ENCODE data around the gene AP2B1. TPM values are rescaled to one million over a fixed set of nuclear protein-coding genes. Genes with fewer than 3 reads are reported as not detected.

Gene AP2B1
- polyA plus RNA-seq, 1 of the 3 experiments (the other 2 are of a cell fraction), result 97.8 TPM

DNA sequence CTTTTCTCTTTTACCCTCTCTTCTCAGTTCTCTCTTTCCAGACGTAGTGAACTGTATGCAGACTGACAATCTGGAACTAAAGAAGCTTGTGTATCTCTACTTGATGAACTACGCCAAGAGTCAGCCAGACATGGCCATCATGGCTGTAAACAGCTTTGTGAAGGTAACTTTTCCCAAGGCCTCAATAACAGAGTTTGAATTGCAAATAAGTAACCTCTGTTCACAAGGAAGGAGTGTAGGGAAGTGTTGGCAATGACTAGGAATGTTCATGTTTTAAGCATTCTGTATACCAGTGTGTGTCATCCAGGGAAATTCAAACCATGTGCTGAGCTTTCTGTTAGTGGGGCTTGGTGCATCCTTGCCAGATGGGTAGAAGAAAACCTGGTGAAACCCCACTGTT is 18.6 kb downstream of the AP2B1 start:
- H3K27me3 ChIP-seq (ENCODE audit: insufficient read depth), result no peaks in the 10 kb centered on the region
- no peaks in the 10 kb centered on the region for H4K20me1 ChIP-seq (ENCODE audit: insufficient read depth)
- ChIA-PET POLR2A (no interaction called here), CTCF (interaction anchor here (4.8 to 8.4 kb wide), 2 partner anchors 7 to 142 kb away, joined by 36 to 91 read pairs; no protein-coding TSS in a partner anchor)
- 95% methylated on average over 2 of the region's 2 CpGs for WGBS (ENCODE audit: low lambda C conversion rate)
- H3F3A ChIP-seq (replicated peaks; ENCODE audit: insufficient read depth), result peaks cover 5% of the 10 kb centered on the region
- no peak overlapping the region for H3K9ac ChIP-seq
- no peaks in the 10 kb centered on the region for H3K4me1 ChIP-seq (ENCODE audit: control insufficient read depth in 1 of 2, insufficient read depth in 2 of 2, low read depth in 1 of 2, low read length in 1 of 2)
- peaks cover 51 to 70% of the 10 kb centered on the region in 2 experiments for H3K36me3 ChIP-seq (replicated peaks in 1 of 2; ENCODE audit: control insufficient read depth in 1 of 2, insufficient read depth in 2 of 2, low read length in 1 of 2)
- no peaks in the 10 kb centered on the region for H3K9me3 ChIP-seq
- H3K79me2 ChIP-seq (ENCODE audit: insufficient read depth), result peaks cover 48% of the 10 kb centered on the region
- H3K4me3 ChIP-seq (ENCODE audit: low read depth in 2 of 2, low read length in 1 of 2), result no peak overlapping the region
- H3K4me2 ChIP-seq, result no peak overlapping the region
- H3K27ac ChIP-seq (ENCODE audit: low read depth in 2 of 2, low read length in 1 of 2), result peak overlapping the region in 1 of 2 experiments; percentile 34; a peak in 2 of 4 replicates
- TF ChIP-seq TCF12 (IDR thresholded peaks at IDR 0.05) (peak; percentile 37; the same call in 1 of the 2 replicates), YY1 (IDR thresholded peaks at IDR 0.05; ENCODE audit: low read depth) (no peak)
- DNase-seq, result no peak
- H2AFZ ChIP-seq (ENCODE audit: low read depth), result no peak overlapping the region
- H3K9me2 ChIP-seq, result no peaks in the 10 kb centered on the region

- 0 out of 2 replicates have a peak, but pooled peaks cover 6% of the 10 kb centered on the region for H4K20me1 ChIP-seq (ENCODE audit: insufficient read depth)
- no peak overlapping the region for H3K4me3 ChIP-seq (ENCODE audit: low read depth in 2 of 2, low read length in 1 of 2)
- H3K36me3 ChIP-seq (replicated peaks in 1 of 2; ENCODE audit: control insufficient read depth in 1 of 2, insufficient read depth in 2 of 2, low read length in 1 of 2), result peaks cover 51 to 64% of the 10 kb centered on the region in 2 experiments
- no peak overlapping the region for H3K4me2 ChIP-seq
- H3K9ac ChIP-seq, result no peak overlapping the region
- no peak overlapping the region for H3K27ac ChIP-seq (ENCODE audit: low read depth in 2 of 2, low read length in 1 of 2)
- H3K4me1 ChIP-seq (ENCODE audit: control insufficient read depth in 1 of 2, insufficient read depth in 2 of 2, low read depth in 1 of 2, low read length in 1 of 2), result no peaks in the 10 kb centered on the region
- CTCF ChIA-PET, result interaction anchor here (0.7 to 8.4 kb wide), 5 partner anchors 12 to 198 kb away, joined by 3 to 91 read pairs (median 3); no protein-coding TSS in a partner anchor
- H3K9me3 ChIP-seq, result no peaks in the 10 kb centered on the region
- POLR2A ChIA-PET, result interaction anchor here (0.9 kb wide), 1 partner anchor 29 kb away, joined by 3 read pairs; the partner anchor contains the start of gene PEX12
- 92% methylated on average over 3 of the region's 3 CpGs for WGBS (ENCODE audit: low lambda C conversion rate)
- no peak overlapping the region for H2AFZ ChIP-seq (ENCODE audit: low read depth)
- no peaks in the 10 kb centered on the region for H3K27me3 ChIP-seq (ENCODE audit: insufficient read depth)
- peaks cover 13% of the 10 kb centered on the region for H3F3A ChIP-seq (replicated peaks; ENCODE audit: insufficient read depth)
- no peak for DNase-seq
- H3K9me2 ChIP-seq, result no peaks in the 10 kb centered on the region
- H3K79me2 ChIP-seq (ENCODE audit: insufficient read depth), result peaks cover 32% of the 10 kb centered on the region
- TF ChIP-seq GATA2 (CRISPR knock-in tag; IDR thresholded peaks at IDR 0.05) (no peak), RCOR1 (IDR thresholded peaks at IDR 0.05; ENCODE audit: low read length) (no peak), JUND (IDR thresholded peaks at IDR 0.05) (no peak), NFIC (IDR thresholded peaks at IDR 0.05; ENCODE audit: borderline replicate concordance) (no peak)
- TF ChIP-seq, protein P1, sequence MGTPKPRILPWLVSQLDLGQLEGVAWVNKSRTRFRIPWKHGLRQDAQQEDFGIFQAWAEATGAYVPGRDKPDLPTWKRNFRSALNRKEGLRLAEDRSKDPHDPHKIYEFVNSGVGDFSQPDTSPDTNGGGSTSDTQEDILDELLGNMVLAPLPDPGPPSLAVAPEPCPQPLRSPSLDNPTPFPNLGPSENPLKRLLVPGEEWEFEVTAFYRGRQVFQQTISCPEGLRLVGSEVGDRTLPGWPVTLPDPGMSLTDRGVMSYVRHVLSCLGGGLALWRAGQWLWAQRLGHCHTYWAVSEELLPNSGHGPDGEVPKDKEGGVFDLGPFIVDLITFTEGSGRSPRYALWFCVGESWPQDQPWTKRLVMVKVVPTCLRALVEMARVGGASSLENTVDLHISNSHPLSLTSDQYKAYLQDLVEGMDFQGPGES (IDR thresholded peaks at IDR 0.05; ENCODE audit: low read depth, low read length), result no peak
Observed at GRCh38 chr17:35607239-35607847, 20.2 kb downstream of the AP2B1 start.

- Histone ChIP-seq H3K79me2 (ENCODE audit: insufficient read depth) (peaks cover 36% of the 10 kb centered on the region; the same call in 1 of the 2 replicates), H3K9ac (no peak overlapping the region), H3K27ac (ENCODE audit: low read depth in 2 of 2, low read length in 1 of 2) (no peak overlapping the region), H3K9me3 (no peaks in the 10 kb centered on the region), H4K20me1 (ENCODE audit: insufficient read depth) (peaks cover 17% of the 10 kb centered on the region), H3K4me2 (no peak overlapping the region), H3K27me3 (ENCODE audit: insufficient read depth) (no peaks in the 10 kb centered on the region), H3F3A (replicated peaks; ENCODE audit: insufficient read depth) (peaks cover 18% of the 10 kb centered on the region), H3K4me3 (ENCODE audit: low read depth in 2 of 2, low read length in 1 of 2) (no peak overlapping the region), H3K4me1 (ENCODE audit: control insufficient read depth in 1 of 2, insufficient read depth in 2 of 2, low read depth in 1 of 2, low read length in 1 of 2) (no peaks in the 10 kb centered on the region), H3K36me3 (replicated peaks in 1 of 2; ENCODE audit: control insufficient read depth in 1 of 2, insufficient read depth in 2 of 2, low read length in 1 of 2) (peaks cover 55 to 68% of the 10 kb centered on the region in 2 experiments), H2AFZ (ENCODE audit: low read depth) (no peak overlapping the region), H3K9me2 (no peaks in the 10 kb centered on the region)
- no peak for DNase-seq
- WGBS (ENCODE audit: low lambda C conversion rate), result 97% methylated on average over 4 of the region's 4 CpGs
- ChIA-PET CTCF (interaction anchor here (8.4 kb wide), 1 partner anchor 138 kb away, joined by 91 read pairs; no protein-coding TSS in a partner anchor), POLR2A (interaction anchor here (0.7 kb wide), 1 partner anchor 17 kb away, joined by 4 read pairs; no protein-coding TSS in a partner anchor)
- TF ChIP-seq, protein P1 (IDR thresholded peaks at IDR 0.05; ENCODE audit: low read depth, low read length), result no peak
- TF ChIP-seq USF2 (IDR thresholded peaks at IDR 0.05; ENCODE audit: borderline replicate concordance, low read depth, low read length), result no peak
- no peak for TF ChIP-seq EZH2phosphoT487 (IDR thresholded peaks at IDR 0.05; ENCODE audit: borderline replicate concordance, low read depth)
- no peak for TF ChIP-seq MXI1 (IDR thresholded peaks at IDR 0.05; ENCODE audit: low read depth, low read length)
- no peak for TF ChIP-seq RFX5 (IDR thresholded peaks at IDR 0.05; ENCODE audit: low read length)
- TF ChIP-seq, protein P2, sequence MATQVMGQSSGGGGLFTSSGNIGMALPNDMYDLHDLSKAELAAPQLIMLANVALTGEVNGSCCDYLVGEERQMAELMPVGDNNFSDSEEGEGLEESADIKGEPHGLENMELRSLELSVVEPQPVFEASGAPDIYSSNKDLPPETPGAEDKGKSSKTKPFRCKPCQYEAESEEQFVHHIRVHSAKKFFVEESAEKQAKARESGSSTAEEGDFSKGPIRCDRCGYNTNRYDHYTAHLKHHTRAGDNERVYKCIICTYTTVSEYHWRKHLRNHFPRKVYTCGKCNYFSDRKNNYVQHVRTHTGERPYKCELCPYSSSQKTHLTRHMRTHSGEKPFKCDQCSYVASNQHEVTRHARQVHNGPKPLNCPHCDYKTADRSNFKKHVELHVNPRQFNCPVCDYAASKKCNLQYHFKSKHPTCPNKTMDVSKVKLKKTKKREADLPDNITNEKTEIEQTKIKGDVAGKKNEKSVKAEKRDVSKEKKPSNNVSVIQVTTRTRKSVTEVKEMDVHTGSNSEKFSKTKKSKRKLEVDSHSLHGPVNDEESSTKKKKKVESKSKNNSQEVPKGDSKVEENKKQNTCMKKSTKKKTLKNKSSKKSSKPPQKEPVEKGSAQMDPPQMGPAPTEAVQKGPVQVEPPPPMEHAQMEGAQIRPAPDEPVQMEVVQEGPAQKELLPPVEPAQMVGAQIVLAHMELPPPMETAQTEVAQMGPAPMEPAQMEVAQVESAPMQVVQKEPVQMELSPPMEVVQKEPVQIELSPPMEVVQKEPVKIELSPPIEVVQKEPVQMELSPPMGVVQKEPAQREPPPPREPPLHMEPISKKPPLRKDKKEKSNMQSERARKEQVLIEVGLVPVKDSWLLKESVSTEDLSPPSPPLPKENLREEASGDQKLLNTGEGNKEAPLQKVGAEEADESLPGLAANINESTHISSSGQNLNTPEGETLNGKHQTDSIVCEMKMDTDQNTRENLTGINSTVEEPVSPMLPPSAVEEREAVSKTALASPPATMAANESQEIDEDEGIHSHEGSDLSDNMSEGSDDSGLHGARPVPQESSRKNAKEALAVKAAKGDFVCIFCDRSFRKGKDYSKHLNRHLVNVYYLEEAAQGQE (IDR thresholded peaks at IDR 0.05; ENCODE audit: low read depth, low read length), result no peak
Observed at GRCh38 chr17:35609831-35610230, 22.7 kb downstream of the AP2B1 start.
